A549 (cell line): ENCODE measurements around the gene CFD. TPM values are rescaled to one million over a fixed set of nuclear protein-coding genes. Genes with fewer than 3 reads are reported as not detected.

ENCODE experiments used
- ATAC-seq, 2 experiments: fragments of 200-7000 bp in 1 of 2; fragments of >200 bp in 1 of 2; cut with Nextera tagmentation in 1 of 2; cut with Tn5 transposase in 1 of 2; 3 replicates each; pipeline versions ENCODE4 v1.8.0 to v1.9.1; 2018 to 2020; ENCODE audit warnings: mild to moderate bottlenecking in 1 of 2, moderate library complexity in 1 of 2
- CTCF ChIA-PET: fragments of 300-600 bp; sonication (Branson Sonifier 250); formaldehyde crosslinking; extraction: SDS; loops from one replicate; lab custom pipeline; 2021; ENCODE audit warnings: antibody characterized with exemption, inconsistent platforms; lab: Yijun Ruan, JAX
- POLR2A ChIA-PET: fragments of 350-600 bp; formaldehyde crosslinking; extraction: SDS; loops from one replicate; lab custom pipeline; 2021; ENCODE audit warnings: antibody characterized with exemption, inconsistent platforms; lab: Yijun Ruan, JAX
- DNase-seq, 2 experiments: peaks; one replicate each; pipeline versions ENCODE4 v3.0.0 to v3.0.0-alpha.2; 2011 to 2016; ENCODE audit warnings: low read depth in 1 of 2, low spot score in 1 of 2
- FAIRE-seq: peaks from 2 replicates; lab custom pipeline; 2011; peaks lifted over from hg19 to GRCh38; lab: Jason Lieb, UNC
- H3K27ac ChIP-seq, 2 experiments: fragments of >200 bp; sonication (Bioruptor Twin); formaldehyde crosslinking; 3 replicates each; pipeline ENCODE4 v1.5.1; 2016 to 2017
- H3K4me1 ChIP-seq: fragments of >200 bp; sonication (Bioruptor Twin); formaldehyde crosslinking; 3 replicates; pipeline ENCODE4 v1.6.1; 2016
- H3K4me2 ChIP-seq: fragments of >200 bp; sonication (Bioruptor Twin); formaldehyde crosslinking; 3 replicates; pipeline ENCODE4 v1.6.1; 2016
- H3K4me3 ChIP-seq: fragments of >200 bp; sonication (Bioruptor Twin); formaldehyde crosslinking; 3 replicates; pipeline ENCODE4 v1.5.1; 2016
- H3K9me3 ChIP-seq: fragments of >200 bp; sonication (Bioruptor Twin); formaldehyde crosslinking; 3 replicates; pipeline ENCODE4 v1.6.1; 2016
- ATOH8 ChIP-seq: fragments of 250-450 bp; sonication (Bioruptor Pico); IDR thresholded peaks from 2 replicates; pipeline ENCODE4 v1.5.0; 2020; ENCODE audit warnings: low read depth, mild to moderate bottlenecking, moderate library complexity
- CHD4 ChIP-seq: fragments of 200-600 bp; sonication (generic); IDR thresholded peaks from 2 replicates; pipeline ENCODE4 v1.6.1; 2016; ENCODE audit warnings: antibody characterized with exemption, mild to moderate bottlenecking, borderline replicate concordance
- HDAC2 ChIP-seq: fragments of 200-600 bp; sonication (generic); IDR thresholded peaks from 2 replicates; pipeline ENCODE4 v1.6.1; 2016
- HOXA7 ChIP-seq: fragments of 250-450 bp; sonication (Bioruptor Pico); IDR thresholded peaks from 2 replicates; pipeline ENCODE4 v1.5.0; 2020; ENCODE audit warnings: mild to moderate bottlenecking, moderate library complexity
- JUNB ChIP-seq: fragments of >200 bp; sonication (Bioruptor Twin); formaldehyde crosslinking; IDR thresholded peaks from 2 replicates; pipeline ENCODE4 v1.6.1; 2016
- KDM1A ChIP-seq: fragments of 200-600 bp; sonication (generic); IDR thresholded peaks from 2 replicates; pipeline ENCODE4 v1.6.1; 2016; ENCODE audit warnings: low read depth, mild to moderate bottlenecking
- KDM5A ChIP-seq: fragments of 200-600 bp; sonication (generic); IDR thresholded peaks from 2 replicates; pipeline ENCODE4 v1.6.1; 2016; ENCODE audit warnings: antibody characterized with exemption, mild to moderate bottlenecking
- MAFK ChIP-seq: fragments of 450-650 bp; IDR thresholded peaks from 2 replicates; pipeline ENCODE4 v1.6.1; 2014; ENCODE audit not compliant: partially characterized antibody
- NFE2L2 ChIP-seq: fragments of 150-350 bp; conservative IDR thresholded peaks from 2 replicates; pipeline ENCODE4 v1.6.1; 2014; ENCODE audit warnings: low read length
- NR3C1 ChIP-seq: fragments of >200 bp; sonication (Bioruptor Twin); formaldehyde crosslinking; IDR thresholded peaks from 3 replicates; pipeline ENCODE4 v1.6.1; 2017
- PHF8 ChIP-seq: fragments of 200-600 bp; sonication (generic); IDR thresholded peaks from 2 replicates; pipeline ENCODE4 v1.6.1; 2016; ENCODE audit warnings: low read depth, mild to moderate bottlenecking, antibody characterized with exemption, moderate library complexity, borderline replicate concordance
- POLR2A ChIP-seq: IDR thresholded peaks from 2 replicates; pipeline ENCODE4 v1.6.1; 2012; ENCODE audit warnings: mild to moderate bottlenecking, low read length
- RCOR1 ChIP-seq: fragments of 150-350 bp; IDR thresholded peaks from 2 replicates; pipeline ENCODE4 v1.6.1; 2014; ENCODE audit warnings: antibody characterized with exemption, low read length, low read depth
- SMC3 ChIP-seq: fragments of >200 bp; sonication (Bioruptor Twin); formaldehyde crosslinking; IDR thresholded peaks from 3 replicates; pipeline ENCODE4 v1.6.1; 2018; ENCODE audit warnings: inconsistent platforms
- SREBF2 ChIP-seq: fragments of 450-650 bp; IDR thresholded peaks from 2 replicates; pipeline ENCODE4 v1.6.1; 2014; ENCODE audit warnings: mild to moderate bottlenecking, moderate library complexity
- ZNF302 ChIP-seq: fragments of 250-450 bp; sonication (Bioruptor Pico); IDR thresholded peaks from 2 replicates; pipeline ENCODE4 v1.9.0; 2021; ENCODE audit warnings: inconsistent platforms, mild to moderate bottlenecking, moderate library complexity
- ZSCAN20 ChIP-seq: fragments of 250-450 bp; sonication (Bioruptor Pico); IDR thresholded peaks from 2 replicates; pipeline ENCODE4 v1.8.0; 2022; ENCODE audit warnings: mild to moderate bottlenecking, moderate library complexity
- WGBS: methylation state at CpG from one replicate; pipeline ENCODE4 v1.1.6; 2017; ENCODE audit errors: missing lambda C conversion rate; 5-methylcytosine and 5-hydroxymethylcytosine counted together
- polyA plus RNA-seq, 4 experiments: library from polyadenylated mRNA; depleted of rRNA in 3 of 4; stranded (reverse); fragments of >200 nt; fragmentation: RNase III in 1 of 4; extraction: RNeasy Plus Mini Kit Qiagen cat#74134 plus additional on column Dnase treatment in 1 of 4; gene quantifications; 2 replicates in 3 of 4; 3 replicates in 1 of 4; pipeline ENCODE4 v1.2.3, GENCODE V29; 2011 to 2017
- TF ChIP-seq, protein P1 (sequence below): IDR thresholded peaks from 2 replicates; pipeline ENCODE4 v1.6.1; 2012; ENCODE audit warnings: low read depth, borderline replicate concordance
- TF ChIP-seq, protein P2 (sequence below): IDR thresholded peaks from 2 replicates; pipeline ENCODE4 v1.6.1; 2012
- TF ChIP-seq, protein P3 (sequence below): fragments of >200 bp; sonication (Bioruptor Twin); formaldehyde crosslinking; IDR thresholded peaks from 3 replicates; pipeline ENCODE4 v1.5.1; 2016
- TF ChIP-seq, protein P4 (sequence below): fragments of >200 bp; sonication (Bioruptor Twin); formaldehyde crosslinking; IDR thresholded peaks from 3 replicates; pipeline ENCODE4 v1.6.1; 2016

Gene CFD
- polyA plus RNA-seq, 2 of the 4 experiments (the other 2 are of a cell fraction): 7.6 to 14.3 TPM

GRCh38 chr19:892243-892893, 32.9 kb downstream of the CFD start:
- POLR2A ChIA-PET: interaction anchor here (1.1 kb wide), 2 partner anchors 13 to 31 kb away, joined by 3 to 8 read pairs; no protein-coding TSS in a partner anchor
- DNase-seq: no peak
- Histone ChIP-seq H3K4me3 (peak overlapping the region; percentile 89), H3K4me1 (no peaks in the 10 kb centered on the region)
- WGBS: 34% methylated on average over 5 of the region's 27 CpGs
- no peak for FAIRE-seq
- no peak for TF ChIP-seq NFE2L2
- no peak for TF ChIP-seq NR3C1
- no peak for TF ChIP-seq RCOR1
- no peak for TF ChIP-seq MAFK
- TF ChIP-seq, protein P1, sequence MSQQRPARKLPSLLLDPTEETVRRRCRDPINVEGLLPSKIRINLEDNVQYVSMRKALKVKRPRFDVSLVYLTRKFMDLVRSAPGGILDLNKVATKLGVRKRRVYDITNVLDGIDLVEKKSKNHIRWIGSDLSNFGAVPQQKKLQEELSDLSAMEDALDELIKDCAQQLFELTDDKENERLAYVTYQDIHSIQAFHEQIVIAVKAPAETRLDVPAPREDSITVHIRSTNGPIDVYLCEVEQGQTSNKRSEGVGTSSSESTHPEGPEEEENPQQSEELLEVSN: no peak
- TF ChIP-seq, all 56 proteins: peak for 0
- Histone ChIP-seq H3K9me3 (no peaks in the 10 kb centered on the region), H3K4me2 (peak overlapping the region; percentile 95), H3K27ac (peak overlapping the region; percentile 98 to 100)
- CTCF ChIA-PET: interaction anchor here (0.8 to 1.4 kb wide), 2 partner anchors 14 to 89 kb away, joined by 3 to 5 read pairs; no protein-coding TSS in a partner anchor
- ATAC-seq: peak in 1 of 2 experiments; percentile 6; a peak in 1 of 6 replicates

DNA sequence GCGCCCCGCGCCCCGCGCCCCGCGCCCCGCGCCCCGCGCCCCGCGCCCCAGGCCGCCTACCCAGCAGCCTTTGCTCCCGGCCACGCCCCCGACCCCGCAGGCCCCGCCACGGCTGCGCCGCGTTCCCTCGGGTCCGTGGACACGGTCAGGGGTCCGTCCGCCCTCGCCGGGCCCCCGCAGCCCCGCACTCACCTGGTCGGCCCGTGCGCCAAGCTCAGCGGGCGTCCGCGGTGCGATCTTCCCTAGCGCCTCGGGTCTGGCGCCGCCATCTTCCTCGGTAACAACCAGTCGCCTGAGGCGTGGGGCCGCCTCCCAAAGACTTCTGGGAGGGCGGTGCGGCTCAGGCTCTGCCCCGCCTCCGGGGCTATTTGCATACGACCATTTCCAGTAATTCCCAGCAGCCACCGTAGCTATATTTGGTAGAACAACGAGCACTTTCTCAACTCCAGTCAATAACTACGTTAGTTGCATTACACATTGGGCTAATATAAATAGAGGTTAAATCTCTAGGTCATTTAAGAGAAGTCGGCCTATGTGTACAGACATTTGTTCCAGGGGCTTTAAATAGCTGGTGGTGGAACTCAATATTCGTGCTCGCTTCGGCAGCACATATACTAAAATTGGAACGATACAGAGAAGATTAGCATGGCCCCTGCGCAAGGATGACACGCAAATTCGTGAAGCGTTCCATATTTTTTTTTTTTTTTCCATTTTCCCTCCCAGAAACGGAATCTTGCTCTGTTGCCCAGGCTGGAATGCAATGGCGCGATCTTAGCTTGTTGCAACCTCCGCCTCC, 33.6 kb downstream of the CFD start, which contains the start of the genes MED16 and RNU6-9:
Gene MED16, minus strand, starts transcription at position 294 of the 796 bp plus-strand sequence. CDS start 2,056 bp downstream, outside the sequence.
Gene RNU6-9, plus strand, starts transcription at position 591 of the 796 bp plus-strand sequence.
- FAIRE-seq (no peak), ATAC-seq (peak; percentile 88 to 90), DNase-seq (peak; percentile 84 to 90)
- 0 out of 2 replicates have a peak, but pooled peaks have one; percentile 16 for TF ChIP-seq PHF8
- TF ChIP-seq SREBF2: peak; percentile 79
- TF ChIP-seq SMC3: 0 out of 3 replicates have a peak, but pooled peaks have one; percentile 13
- peak; percentile 45 for TF ChIP-seq POLR2A
- TF ChIP-seq KDM5A: no peak
- H3K9me3 ChIP-seq: no peaks in the 10 kb centered on the region
- POLR2A ChIA-PET: interaction anchor here (1.1 kb wide), 2 partner anchors 14 to 30 kb away, joined by 3 to 8 read pairs; no protein-coding TSS in a partner anchor
- H3K4me1 ChIP-seq: no peaks in the 10 kb centered on the region
- H3K4me3 ChIP-seq: peak within 1 kb of the TSS; percentile 89
- 1% methylated on average over 18 of the region's 69 CpGs for WGBS
- CTCF ChIA-PET: interaction anchor here (0.6 to 1.4 kb wide), 3 partner anchors 14 to 89 kb away, joined by 3 to 5 read pairs (median 3); no protein-coding TSS in a partner anchor
- H3K27ac ChIP-seq: peak within 1 kb of the TSS; percentile 98 to 100
- peak within 1 kb of the TSS; percentile 95 for H3K4me2 ChIP-seq

DNA sequence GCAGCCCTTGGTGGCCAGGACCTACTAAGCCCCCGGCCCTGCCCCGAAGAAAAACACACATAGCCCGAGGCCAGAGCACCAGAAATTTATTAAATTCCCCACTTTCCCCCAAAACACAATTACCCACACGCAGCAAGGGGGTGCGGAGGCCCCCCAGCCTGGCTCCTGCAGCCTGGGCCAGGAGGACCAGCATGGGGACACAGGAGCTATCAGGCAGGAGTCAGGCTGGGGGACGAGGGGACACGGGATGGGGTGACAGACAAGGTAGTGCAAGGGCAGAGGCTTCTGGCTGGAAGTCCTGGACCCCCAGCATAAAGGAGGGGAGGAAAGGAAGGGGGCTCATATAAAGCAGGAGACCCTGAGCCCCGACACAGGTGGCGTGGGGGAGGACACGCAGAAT, 37.0 kb downstream of the CFD start:
- DNase-seq (no peak), FAIRE-seq (no peak), ATAC-seq (no peak)
- no peak for TF ChIP-seq CHD4
- TF ChIP-seq, protein P2, sequence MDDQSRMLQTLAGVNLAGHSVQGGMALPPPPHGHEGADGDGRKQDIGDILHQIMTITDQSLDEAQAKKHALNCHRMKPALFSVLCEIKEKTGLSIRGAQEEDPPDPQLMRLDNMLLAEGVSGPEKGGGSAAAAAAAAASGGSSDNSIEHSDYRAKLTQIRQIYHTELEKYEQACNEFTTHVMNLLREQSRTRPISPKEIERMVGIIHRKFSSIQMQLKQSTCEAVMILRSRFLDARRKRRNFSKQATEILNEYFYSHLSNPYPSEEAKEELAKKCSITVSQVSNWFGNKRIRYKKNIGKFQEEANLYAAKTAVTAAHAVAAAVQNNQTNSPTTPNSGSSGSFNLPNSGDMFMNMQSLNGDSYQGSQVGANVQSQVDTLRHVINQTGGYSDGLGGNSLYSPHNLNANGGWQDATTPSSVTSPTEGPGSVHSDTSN: no peak
- no peak for TF ChIP-seq ZSCAN20 (CRISPR knock-in tag)
- no peak for TF ChIP-seq JUNB
- TF ChIP-seq, protein P3, sequence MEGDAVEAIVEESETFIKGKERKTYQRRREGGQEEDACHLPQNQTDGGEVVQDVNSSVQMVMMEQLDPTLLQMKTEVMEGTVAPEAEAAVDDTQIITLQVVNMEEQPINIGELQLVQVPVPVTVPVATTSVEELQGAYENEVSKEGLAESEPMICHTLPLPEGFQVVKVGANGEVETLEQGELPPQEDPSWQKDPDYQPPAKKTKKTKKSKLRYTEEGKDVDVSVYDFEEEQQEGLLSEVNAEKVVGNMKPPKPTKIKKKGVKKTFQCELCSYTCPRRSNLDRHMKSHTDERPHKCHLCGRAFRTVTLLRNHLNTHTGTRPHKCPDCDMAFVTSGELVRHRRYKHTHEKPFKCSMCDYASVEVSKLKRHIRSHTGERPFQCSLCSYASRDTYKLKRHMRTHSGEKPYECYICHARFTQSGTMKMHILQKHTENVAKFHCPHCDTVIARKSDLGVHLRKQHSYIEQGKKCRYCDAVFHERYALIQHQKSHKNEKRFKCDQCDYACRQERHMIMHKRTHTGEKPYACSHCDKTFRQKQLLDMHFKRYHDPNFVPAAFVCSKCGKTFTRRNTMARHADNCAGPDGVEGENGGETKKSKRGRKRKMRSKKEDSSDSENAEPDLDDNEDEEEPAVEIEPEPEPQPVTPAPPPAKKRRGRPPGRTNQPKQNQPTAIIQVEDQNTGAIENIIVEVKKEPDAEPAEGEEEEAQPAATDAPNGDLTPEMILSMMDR: no peak
- no peak for TF ChIP-seq SREBF2
- TF ChIP-seq, protein P1: no peak
- TF ChIP-seq KDM1A: no peak
- TF ChIP-seq ATOH8: no peak
- TF ChIP-seq HDAC2: no peak
- TF ChIP-seq MAFK: no peak
- no peak for TF ChIP-seq ZNF302 (CRISPR knock-in tag)
- TF ChIP-seq HOXA7: no peak
- TF ChIP-seq NR3C1: no peak
- TF ChIP-seq, protein P4, sequence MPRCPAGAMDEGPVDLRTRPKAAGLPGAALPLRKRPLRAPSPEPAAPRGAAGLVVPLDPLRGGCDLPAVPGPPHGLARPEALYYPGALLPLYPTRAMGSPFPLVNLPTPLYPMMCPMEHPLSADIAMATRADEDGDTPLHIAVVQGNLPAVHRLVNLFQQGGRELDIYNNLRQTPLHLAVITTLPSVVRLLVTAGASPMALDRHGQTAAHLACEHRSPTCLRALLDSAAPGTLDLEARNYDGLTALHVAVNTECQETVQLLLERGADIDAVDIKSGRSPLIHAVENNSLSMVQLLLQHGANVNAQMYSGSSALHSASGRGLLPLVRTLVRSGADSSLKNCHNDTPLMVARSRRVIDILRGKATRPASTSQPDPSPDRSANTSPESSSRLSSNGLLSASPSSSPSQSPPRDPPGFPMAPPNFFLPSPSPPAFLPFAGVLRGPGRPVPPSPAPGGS: no peak
- Histone ChIP-seq H3K27ac (no peak overlapping the region), H3K9me3 (no peaks in the 10 kb centered on the region), H3K4me3 (no peak overlapping the region), H3K4me1 (peaks cover 5% of the 10 kb centered on the region; the same call in 1 of the 3 replicates), H3K4me2 (no peak overlapping the region)
- 96% methylated on average over 8 of the region's 10 CpGs for WGBS
- POLR2A ChIA-PET: no interaction called here
- CTCF ChIA-PET: interaction anchor here (0.7 to 1.9 kb wide), 6 partner anchors 9 to 85 kb away, joined by 3 to 8 read pairs (median 4); no protein-coding TSS in a partner anchor
